Lower lobe of right lung (tissue), 2 donors: Measurements from ENCODE around the gene LAMA3. TPM values are rescaled to one million over a fixed set of nuclear protein-coding genes. Genes with fewer than 3 reads are reported as not detected.

Source experiments
- ATAC-seq, 2 donors: fragments of 200-7000 bp; cut with Tn5 transposase; one replicate each; pipeline ENCODE4 v1.9.1; 2020 to 2022; ENCODE audit warnings: mild to moderate bottlenecking in 2 of 2, moderate library complexity in 2 of 2
- DNase-seq: peaks from one replicate; pipeline ENCODE4 v3.0.0-alpha.2; 2020
- H3K27ac ChIP-seq: fragments of 200-600 bp; one replicate; pipeline ENCODE4 v1.8.0; 2022
- H3K27me3 ChIP-seq: fragments of 200-600 bp; one replicate; pipeline ENCODE4 v1.8.0; 2022; ENCODE audit warnings: low read depth
- H3K36me3 ChIP-seq: fragments of 200-600 bp; one replicate; pipeline ENCODE4 v1.8.0; 2022; ENCODE audit warnings: mild to moderate bottlenecking
- H3K4me1 ChIP-seq: fragments of 200-600 bp; one replicate; pipeline ENCODE4 v1.8.0; 2022
- H3K4me3 ChIP-seq: fragments of 200-600 bp; one replicate; pipeline ENCODE4 v1.8.0; 2022; ENCODE audit warnings: mild to moderate bottlenecking
- H3K9me3 ChIP-seq: fragments of 200-600 bp; one replicate; pipeline ENCODE4 v1.8.0; 2022
- CTCF ChIP-seq: fragments of 200-600 bp; IDR thresholded peaks from one replicate; pipeline ENCODE4 v1.8.0; 2022; ENCODE audit warnings: antibody characterized with exemption, mild to moderate bottlenecking
- intact Hi-C: fragments of 100-400 bp; cut with DNase I; formaldehyde crosslinking; loops from one replicate; pipeline ENCODE4 v1.11.0; 2022
- total RNA-seq: library from RNA; stranded (reverse); fragmentation: NEBNext Ultra II Directional; extraction: Animal tissue kit (Norgen Biotek cat#: 25700); gene quantifications from one replicate; pipeline ENCODE4 v1.2.1, GENCODE V29; 2021
- donor health status: DM: no; HTN: yes; CAD: no; lungs with severe emphysema.

LAMA3 gene
- total RNA-seq, 1 donor from 2014 or later, result 89.1 TPM

- ATAC-seq (no peak), DNase-seq (no peak)
- Histone ChIP-seq H3K27ac (no peak overlapping the region), H3K4me3 (no peak overlapping the region), H3K4me1 (peaks cover 4% of the 10 kb centered on the region), H3K36me3 (no peaks in the 10 kb centered on the region), H3K9me3 (no peaks in the 10 kb centered on the region), H3K27me3 (no peaks in the 10 kb centered on the region)
- intact Hi-C loops, result no loop called here
- no peak for TF ChIP-seq CTCF
These were observed 143.7 kb downstream of the LAMA3 start for GRCh38 chr18:23832911-23833310.

GRCh38 chr18:23833714-23834113 lies 144.5 kb downstream of the LAMA3 start:
- ATAC-seq, result peak; percentile 27 to 45
- intact Hi-C loops, result no loop called here

GRCh38 chr18:23835091-23835490 lies 145.8 kb downstream of the LAMA3 start:
- no peak for DNase-seq
- H3K36me3 ChIP-seq, result peaks cover 5% of the 10 kb centered on the region
- no peak overlapping the region for H3K4me3 ChIP-seq
- ATAC-seq, result peak; percentile 25 to 50
- no peaks in the 10 kb centered on the region for H3K27me3 ChIP-seq
- intact Hi-C loops, result no loop called here
- no peak for TF ChIP-seq CTCF
- peaks cover 10% of the 10 kb centered on the region for H3K4me1 ChIP-seq
- H3K27ac ChIP-seq, result peak overlapping the region; percentile 6
- no peaks in the 10 kb centered on the region for H3K9me3 ChIP-seq

More at GRCh38 chr18:23833714-23834113, 144.5 kb downstream of the LAMA3 start:
- Histone ChIP-seq H3K27me3 (no peaks in the 10 kb centered on the region), H3K36me3 (peaks cover 5% of the 10 kb centered on the region), H3K27ac (no peak overlapping the region), H3K9me3 (no peaks in the 10 kb centered on the region), H3K4me3 (no peak overlapping the region), H3K4me1 (peaks cover 10% of the 10 kb centered on the region)
- no peak for DNase-seq
- TF ChIP-seq CTCF, result no peak

- Histone ChIP-seq H3K4me1 (peaks cover 10% of the 10 kb centered on the region), H3K36me3 (peaks cover 5% of the 10 kb centered on the region), H3K9me3 (no peaks in the 10 kb centered on the region), H3K27ac (no peak overlapping the region), H3K4me3 (no peak overlapping the region), H3K27me3 (no peaks in the 10 kb centered on the region)
- ATAC-seq, result peak; percentile 42 to 77
- intact Hi-C loops, result no loop called here
- no peak for DNase-seq
- TF ChIP-seq CTCF, result no peak
These were observed 146.3 kb downstream of the LAMA3 start for GRCh38 chr18:23835506-23835905.

GRCh38 chr18:23837591-23837990 lies 148.3 kb downstream of the LAMA3 start:
- H3K27ac ChIP-seq, result no peak overlapping the region
- DNase-seq, result no peak

More at GRCh38 chr18:23837591-23837990, 148.3 kb downstream of the LAMA3 start:
- no peaks in the 10 kb centered on the region for H3K9me3 ChIP-seq
- H3K4me3 ChIP-seq, result no peak overlapping the region
- H3K4me1 ChIP-seq, result peaks cover 10% of the 10 kb centered on the region
- H3K36me3 ChIP-seq, result peaks cover 5% of the 10 kb centered on the region
- ATAC-seq, result peak in 1 of 2 donors; percentile 23
- intact Hi-C loops, result no loop called here
- H3K27me3 ChIP-seq, result no peaks in the 10 kb centered on the region
- TF ChIP-seq CTCF, result no peak
